Nasal cavity respiratory epithelium epithelial cell of viscerocranial mucosa (primary cell): ENCODE results near the gene COPS8. TPM values are rescaled to one million over a fixed set of nuclear protein-coding genes. Genes with fewer than 3 reads are reported as not detected.

Experiments used
- total RNA-seq: library from RNA; depleted of rRNA; stranded (reverse); fragments of >200 nt; gene quantifications from 2 replicates; pipeline ENCODE4 v1.2.3, GENCODE V29; 2014

COPS8 gene
- total RNA-seq, result 79.2 and 83.7 TPM in 2 replicates

GRCh38 chr2:237085248-237086221, at the start of gene COPS8:
Gene COPS8 (plus strand): TSS chr2:237085889. CDS start chr2:237085965, 76 bp downstream.

